A549 (cell line): ENCODE results near the gene FAM171A1.

Experiments used
- EP300 ChIP-seq, 2 experiments: fragments of >200 bp; sonication (Bioruptor Twin); formaldehyde crosslinking; IDR thresholded peaks; 2 replicates in 1 of 2; 3 replicates in 1 of 2; pipeline ENCODE4 v1.6.1; 2016 to 2017
- FOSL2 ChIP-seq, 2 experiments: fragments of 450-650 bp in 1 of 2; fragments of >200 bp in 1 of 2; sonication (Bioruptor Twin) in 1 of 2; formaldehyde crosslinking; IDR thresholded peaks; 2 replicates each; pipeline versions ENCODE4 v1.5.0 to v1.6.1; 2016 to 2020; ENCODE audit warnings: mild to moderate bottlenecking in 1 of 2, moderate library complexity in 1 of 2
- HOXA7 ChIP-seq: fragments of 250-450 bp; sonication (Bioruptor Pico); IDR thresholded peaks from 2 replicates; pipeline ENCODE4 v1.5.0; 2020; ENCODE audit warnings: mild to moderate bottlenecking, moderate library complexity
- JUN ChIP-seq, 2 experiments: fragments of >200 bp; sonication (Bioruptor Twin); formaldehyde crosslinking; IDR thresholded peaks; 2 replicates in 1 of 2; 3 replicates in 1 of 2; pipeline ENCODE4 v1.6.1; 2016 to 2017
- MYC ChIP-seq: IDR thresholded peaks from 2 replicates; pipeline ENCODE4 v1.6.1; 2012; ENCODE audit warnings: mild to moderate bottlenecking, inconsistent platforms, low read length, improper control_type of control experiment, borderline replicate concordance
- NR3C1 ChIP-seq: fragments of >200 bp; sonication (Bioruptor Twin); formaldehyde crosslinking; IDR thresholded peaks from 3 replicates; pipeline ENCODE4 v1.6.1; 2017
- POLR2A ChIP-seq: IDR thresholded peaks from 2 replicates; pipeline ENCODE4 v1.6.1; 2012; ENCODE audit warnings: mild to moderate bottlenecking, low read length
- RAD21 ChIP-seq, 2 experiments: fragments of >200 bp in 1 of 2; sonication (Bioruptor Twin) in 1 of 2; formaldehyde crosslinking in 1 of 2; IDR thresholded peaks in 1 of 2; conservative IDR thresholded peaks in 1 of 2; 2 replicates in 1 of 2; 3 replicates in 1 of 2; pipeline ENCODE4 v1.6.1; 2012 to 2018; ENCODE audit warnings: inconsistent platforms in 1 of 2
- SMC3 ChIP-seq: fragments of >200 bp; sonication (Bioruptor Twin); formaldehyde crosslinking; IDR thresholded peaks from 3 replicates; pipeline ENCODE4 v1.6.1; 2018; ENCODE audit warnings: inconsistent platforms
- TF ChIP-seq, protein P1 (sequence below): fragments of >200 bp; sonication (Bioruptor Twin); formaldehyde crosslinking; IDR thresholded peaks from 3 replicates; pipeline ENCODE4 v1.5.1; 2016

DNA sequence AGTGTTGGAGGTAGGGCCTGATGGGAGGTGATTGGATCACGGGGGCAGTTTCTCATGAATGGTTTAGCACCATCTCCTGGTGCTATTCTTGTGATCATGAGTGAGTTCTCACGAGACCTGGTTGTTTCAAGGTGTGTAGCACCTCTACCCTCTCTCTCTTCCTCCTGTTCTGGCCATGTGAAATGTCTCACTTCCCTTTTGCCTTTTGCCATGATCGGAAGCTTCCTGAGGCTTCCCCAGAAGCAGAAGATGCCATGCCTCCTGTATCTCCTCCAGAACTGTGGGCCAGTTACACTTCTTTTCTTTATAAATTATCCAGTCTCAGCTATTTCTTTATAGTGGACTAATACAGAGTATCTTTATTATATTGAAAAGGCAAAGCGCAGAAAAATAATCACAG lies 90.1 kb downstream of the FAM171A1 start:
- TF ChIP-seq EP300 (IDR thresholded peaks at IDR 0.05) (no peak), SMC3 (no peak), JUN (IDR thresholded peaks at IDR 0.05) (no peak), MYC (no peak), RAD21 (conservative IDR thresholded peaks at IDR 0.05 in 1 of 2, IDR thresholded peaks at IDR 0.05 in 1 of 2) (no peak), HOXA7 (CRISPR knock-in tag) (no peak), NR3C1 (no peak), FOSL2 (IDR thresholded peaks at IDR 0.05) (no peak), FOSL2 (CRISPR knock-in tag; IDR thresholded peaks at IDR 0.05) (no peak), POLR2A (no peak)
- TF ChIP-seq, protein P1, sequence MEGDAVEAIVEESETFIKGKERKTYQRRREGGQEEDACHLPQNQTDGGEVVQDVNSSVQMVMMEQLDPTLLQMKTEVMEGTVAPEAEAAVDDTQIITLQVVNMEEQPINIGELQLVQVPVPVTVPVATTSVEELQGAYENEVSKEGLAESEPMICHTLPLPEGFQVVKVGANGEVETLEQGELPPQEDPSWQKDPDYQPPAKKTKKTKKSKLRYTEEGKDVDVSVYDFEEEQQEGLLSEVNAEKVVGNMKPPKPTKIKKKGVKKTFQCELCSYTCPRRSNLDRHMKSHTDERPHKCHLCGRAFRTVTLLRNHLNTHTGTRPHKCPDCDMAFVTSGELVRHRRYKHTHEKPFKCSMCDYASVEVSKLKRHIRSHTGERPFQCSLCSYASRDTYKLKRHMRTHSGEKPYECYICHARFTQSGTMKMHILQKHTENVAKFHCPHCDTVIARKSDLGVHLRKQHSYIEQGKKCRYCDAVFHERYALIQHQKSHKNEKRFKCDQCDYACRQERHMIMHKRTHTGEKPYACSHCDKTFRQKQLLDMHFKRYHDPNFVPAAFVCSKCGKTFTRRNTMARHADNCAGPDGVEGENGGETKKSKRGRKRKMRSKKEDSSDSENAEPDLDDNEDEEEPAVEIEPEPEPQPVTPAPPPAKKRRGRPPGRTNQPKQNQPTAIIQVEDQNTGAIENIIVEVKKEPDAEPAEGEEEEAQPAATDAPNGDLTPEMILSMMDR: no peak
